ENCODE measurements around the gene CFAP100.

CFAP100 gene

DNA sequence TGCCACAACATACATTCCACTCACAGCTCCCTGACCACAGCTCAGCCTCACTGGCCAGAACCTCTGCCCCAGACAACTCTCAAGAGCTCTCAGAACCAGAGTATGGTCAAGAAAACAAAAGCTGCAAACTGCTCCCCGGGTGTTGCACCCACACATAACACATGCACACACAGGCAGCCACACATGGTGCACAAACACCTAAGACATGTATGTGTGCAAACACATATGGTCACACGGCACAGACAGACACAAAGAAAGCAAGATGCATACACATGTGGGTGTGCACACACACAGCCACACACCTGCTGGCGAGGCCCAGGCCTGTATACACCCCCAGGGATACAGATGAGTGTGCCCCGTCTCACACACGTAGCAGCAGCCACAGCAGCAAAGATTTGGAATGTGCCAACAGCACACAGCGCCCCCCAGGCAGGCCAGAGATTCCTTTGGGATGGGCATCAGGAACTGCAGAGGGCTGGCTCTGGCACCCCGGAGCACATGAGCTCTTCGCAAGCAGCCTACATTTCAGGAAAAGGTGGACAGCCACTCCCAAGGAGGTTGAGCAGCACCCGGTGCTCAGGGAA lies 44.1 kb upstream of the CFAP100 start:
- no peak overlapping the region for H3K4me3 ChIP-seq (ENCODE audit: low read length in 2 of 2)
- no peak overlapping the region for H2BK5ac ChIP-seq (ENCODE audit: low read length)
- DNase-seq (ENCODE audit: low spot score) = no peak
- H3K4me2 ChIP-seq (ENCODE audit: insufficient read depth, low read length, poor library complexity, severe bottlenecking) = no peak overlapping the region
- peak overlapping the region; percentile 62 for H3K23ac ChIP-seq (ENCODE audit: low read depth, low read length, poor library complexity)
- no peak overlapping the region for H4K91ac ChIP-seq (ENCODE audit: low read depth, low read length, poor library complexity)
- H3K4me1 ChIP-seq (ENCODE audit: control insufficient read depth in 2 of 2, insufficient read depth in 1 of 2, low read depth in 1 of 2, low read length in 2 of 2) = peaks cover 4 to 5% of the 10 kb centered on the region in 2 donors
- no peak overlapping the region for H4K8ac ChIP-seq (ENCODE audit: low read depth, low read length)
- no peak overlapping the region for H3K4ac ChIP-seq (ENCODE audit: low read length)
- H3K14ac ChIP-seq (ENCODE audit: low read length) = peak overlapping the region; percentile 32
- H2BK120ac ChIP-seq (ENCODE audit: low read depth, low read length) = no peak overlapping the region
- H3K27ac ChIP-seq (replicated peaks; ENCODE audit: low read length) = no peak overlapping the region
- WGBS, 2 donors (ENCODE audit: extremely low coverage in 2 of 2, insufficient read length in 2 of 2, insufficient replicate concordance in 1 of 2) = no CpG with 5 or more reads among the region's 9 CpGs
- no peak overlapping the region for H2AK5ac ChIP-seq (ENCODE audit: low read depth, low read length)
- H3K9me3 ChIP-seq (replicated peaks in 1 of 2; ENCODE audit: control insufficient read depth in 2 of 2, insufficient read depth in 1 of 2, low read depth in 1 of 2, low read length in 2 of 2) = peaks cover 0 to 1% of the 10 kb centered on the region in 2 donors
- H2BK15ac ChIP-seq (ENCODE audit: low read length) = no peak overlapping the region
- H3K27me3 ChIP-seq (ENCODE audit: control insufficient read depth in 3 of 3, insufficient read depth in 3 of 3, low read depth in 1 of 3, low read length in 3 of 3) = no peaks in the 10 kb centered on the region
- H3K9ac ChIP-seq (ENCODE audit: low read depth, low read length, poor library complexity) = peak overlapping the region; percentile 65
- H3K36me3 ChIP-seq (replicated peaks in 1 of 2; ENCODE audit: control insufficient read depth in 2 of 2, insufficient read depth in 2 of 2, low read length in 2 of 2) = peaks cover 0 to 9% of the 10 kb centered on the region in 2 donors
- no peak overlapping the region for H2BK12ac ChIP-seq (ENCODE audit: low read length)
- H3K79me1 ChIP-seq (ENCODE audit: low read depth, low read length) = peaks cover 7% of the 10 kb centered on the region
- no peak overlapping the region for H2AFZ ChIP-seq (ENCODE audit: low read length)
- H3K18ac ChIP-seq (ENCODE audit: low read length) = no peak overlapping the region

DNA sequence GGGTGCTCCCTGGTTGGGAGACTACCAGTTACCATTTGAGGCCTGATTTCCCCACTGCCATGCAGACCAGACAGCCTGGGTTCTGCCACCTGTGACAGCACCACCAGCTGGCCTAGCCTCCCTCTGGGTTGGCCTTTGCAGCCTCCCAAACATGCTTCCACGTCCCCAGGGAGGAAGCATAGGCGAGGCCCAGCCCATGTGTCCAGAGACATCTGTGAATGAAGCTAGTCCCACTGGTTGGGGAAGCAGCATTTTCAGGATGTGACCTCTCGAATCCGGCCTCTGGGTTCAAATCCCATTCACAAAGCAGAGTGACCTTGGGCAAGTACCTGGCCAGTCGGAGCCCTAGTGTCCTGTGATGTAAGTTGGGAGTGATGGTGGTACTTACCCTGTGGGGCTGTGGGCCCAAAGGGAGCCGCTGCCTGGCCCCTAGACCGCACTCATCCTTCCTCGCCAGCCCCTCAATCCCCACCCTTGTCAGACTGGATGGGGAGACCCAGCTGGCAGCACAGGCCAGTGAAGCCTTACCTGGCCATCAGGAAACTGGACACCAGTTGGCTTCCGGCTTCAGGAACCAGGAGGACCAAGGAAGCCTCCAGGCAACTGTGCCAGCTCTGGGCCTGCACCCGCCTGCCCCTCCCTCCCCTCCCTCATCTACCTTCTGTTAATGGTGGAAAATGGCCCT lies 43.5 kb upstream of the CFAP100 start:
- Histone ChIP-seq H3K4ac (ENCODE audit: low read length) (no peak overlapping the region), H3K18ac (ENCODE audit: low read length) (no peak overlapping the region), H2AFZ (ENCODE audit: low read length) (no peak overlapping the region), H4K91ac (ENCODE audit: low read depth, low read length, poor library complexity) (no peak overlapping the region), H3K23ac (ENCODE audit: low read depth, low read length, poor library complexity) (no peak overlapping the region), H3K4me1 (ENCODE audit: control insufficient read depth in 2 of 2, insufficient read depth in 1 of 2, low read depth in 1 of 2, low read length in 2 of 2) (peaks cover 5 to 9% of the 10 kb centered on the region in 2 donors), H3K79me1 (ENCODE audit: low read depth, low read length) (peaks cover 7% of the 10 kb centered on the region), H2BK120ac (ENCODE audit: low read depth, low read length) (no peak overlapping the region), H2BK5ac (ENCODE audit: low read length) (no peak overlapping the region), H3K14ac (ENCODE audit: low read length) (no peak overlapping the region), H3K36me3 (replicated peaks in 1 of 2; ENCODE audit: control insufficient read depth in 2 of 2, insufficient read depth in 2 of 2, low read length in 2 of 2) (peaks cover 0 to 9% of the 10 kb centered on the region in 2 donors), H3K9me3 (replicated peaks in 1 of 2; ENCODE audit: control insufficient read depth in 2 of 2, insufficient read depth in 1 of 2, low read depth in 1 of 2, low read length in 2 of 2) (peaks cover 0 to 1% of the 10 kb centered on the region in 2 donors), H3K4me3 (ENCODE audit: low read length in 2 of 2) (no peak overlapping the region), H3K27me3 (ENCODE audit: control insufficient read depth in 3 of 3, insufficient read depth in 3 of 3, low read depth in 1 of 3, low read length in 3 of 3) (no peaks in the 10 kb centered on the region), H2BK12ac (ENCODE audit: low read length) (no peak overlapping the region), H3K4me2 (ENCODE audit: insufficient read depth, low read length, poor library complexity, severe bottlenecking) (no peak overlapping the region), H3K9ac (ENCODE audit: low read depth, low read length, poor library complexity) (no peak overlapping the region), H4K8ac (ENCODE audit: low read depth, low read length) (no peak overlapping the region), H3K27ac (replicated peaks; ENCODE audit: low read length) (no peak overlapping the region), H2AK5ac (ENCODE audit: low read depth, low read length) (no peak overlapping the region), H2BK15ac (ENCODE audit: low read length) (no peak overlapping the region)
- no CpG with 5 or more reads among the region's 10 CpGs for WGBS, 2 donors (ENCODE audit: extremely low coverage in 2 of 2, insufficient read length in 2 of 2, insufficient replicate concordance in 1 of 2)
- no peak for DNase-seq (ENCODE audit: low spot score)

GRCh38 chr3:126351771-126352475 lies 42.8 kb upstream of the CFAP100 start:
- Histone ChIP-seq H3K4me2 (ENCODE audit: insufficient read depth, low read length, poor library complexity, severe bottlenecking) (no peak overlapping the region), H3K9ac (ENCODE audit: low read depth, low read length, poor library complexity) (no peak overlapping the region), H3K23ac (ENCODE audit: low read depth, low read length, poor library complexity) (no peak overlapping the region), H2BK5ac (ENCODE audit: low read length) (no peak overlapping the region), H2AK5ac (ENCODE audit: low read depth, low read length) (no peak overlapping the region), H3K18ac (ENCODE audit: low read length) (no peak overlapping the region), H2BK15ac (ENCODE audit: low read length) (no peak overlapping the region), H2BK12ac (ENCODE audit: low read length) (no peak overlapping the region), H3K36me3 (replicated peaks in 1 of 2; ENCODE audit: control insufficient read depth in 2 of 2, insufficient read depth in 2 of 2, low read length in 2 of 2) (peaks cover 0 to 9% of the 10 kb centered on the region in 2 donors), H2BK120ac (ENCODE audit: low read depth, low read length) (peak overlapping the region; percentile 28), H4K91ac (ENCODE audit: low read depth, low read length, poor library complexity) (no peak overlapping the region), H3K4me1 (ENCODE audit: control insufficient read depth in 2 of 2, insufficient read depth in 1 of 2, low read depth in 1 of 2, low read length in 2 of 2) (peaks cover 7 to 11% of the 10 kb centered on the region in 2 donors), H3K14ac (ENCODE audit: low read length) (no peak overlapping the region), H3K9me3 (replicated peaks in 1 of 2; ENCODE audit: control insufficient read depth in 2 of 2, insufficient read depth in 1 of 2, low read depth in 1 of 2, low read length in 2 of 2) (peaks cover 0 to 1% of the 10 kb centered on the region in 2 donors), H4K8ac (ENCODE audit: low read depth, low read length) (no peak overlapping the region), H2AFZ (ENCODE audit: low read length) (no peak overlapping the region), H3K79me1 (ENCODE audit: low read depth, low read length) (peaks cover 7% of the 10 kb centered on the region), H3K27ac (replicated peaks; ENCODE audit: low read length) (no peak overlapping the region), H3K4ac (ENCODE audit: low read length) (no peak overlapping the region), H3K4me3 (ENCODE audit: low read length in 2 of 2) (no peak overlapping the region), H3K27me3 (ENCODE audit: control insufficient read depth in 3 of 3, insufficient read depth in 3 of 3, low read depth in 1 of 3, low read length in 3 of 3) (peaks cover 0 to 2% (median 0%) of the 10 kb centered on the region in 3 experiments)
- DNase-seq (ENCODE audit: low spot score) = no peak
- no CpG with 5 or more reads among the region's 18 CpGs for WGBS, 2 donors (ENCODE audit: extremely low coverage in 2 of 2, insufficient read length in 2 of 2, insufficient replicate concordance in 1 of 2)
